ENCODE data around the gene SCGB3A1.

SCGB3A1 gene

GRCh38 chr5:180601591-180602480 is 10.5 kb upstream of the SCGB3A1 start:
- H4K20me1 ChIP-seq (ENCODE audit: insufficient read depth), result no peaks in the 10 kb centered on the region
- no peaks in the 10 kb centered on the region for H3K36me3 ChIP-seq (ENCODE audit: insufficient read depth)
- no peak overlapping the region for H3K4me2 ChIP-seq
- H3K27me3 ChIP-seq (ENCODE audit: insufficient read depth, low read depth), result no peaks in the 10 kb centered on the region; the same call in 1 of the 2 replicates
- no peak overlapping the region for H3K9ac ChIP-seq
- no peak overlapping the region for H3K4me3 ChIP-seq (IDR thresholded peaks at IDR 0.05; ENCODE audit: insufficient read depth, low read depth, low read length)
- H3K27ac ChIP-seq, result no peak overlapping the region
- no peak overlapping the region for H2AFZ ChIP-seq (ENCODE audit: low read depth)
- no peaks in the 10 kb centered on the region for H3K79me2 ChIP-seq (ENCODE audit: insufficient read depth, low read depth)
- no peak for TF ChIP-seq CTCF (conservative IDR thresholded peaks at IDR 0.05; ENCODE audit: low read depth, low read length)
- H3K4me1 ChIP-seq (ENCODE audit: low read depth, poor library complexity, severe bottlenecking), result no peaks in the 10 kb centered on the region

DNA sequence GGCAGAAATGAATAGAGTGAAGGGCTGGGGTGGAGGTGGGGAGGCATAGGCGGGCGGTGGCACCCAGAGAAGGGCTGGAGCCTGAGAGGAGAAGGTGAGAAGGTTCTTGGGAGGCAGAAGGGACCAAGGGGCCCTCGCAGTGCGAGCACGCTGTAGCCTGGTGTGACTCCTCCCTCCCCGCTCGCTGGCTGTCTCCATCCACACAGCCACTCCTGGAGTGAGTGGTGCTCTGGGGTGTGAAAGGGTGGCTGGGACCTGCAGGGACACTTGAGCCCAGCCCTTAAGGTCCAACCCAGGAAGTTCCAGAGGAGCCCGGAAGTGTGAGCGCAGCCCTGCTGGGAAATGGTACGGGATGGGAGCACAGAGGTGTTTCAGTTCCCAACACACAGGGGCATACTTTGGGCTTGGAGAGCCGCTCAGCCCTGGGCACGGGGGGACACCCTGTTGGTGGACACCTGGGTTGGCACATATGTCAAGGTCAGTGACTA is 9.3 kb upstream of the SCGB3A1 start:
- Histone ChIP-seq H4K20me1 (ENCODE audit: insufficient read depth) (no peaks in the 10 kb centered on the region), H2AFZ (ENCODE audit: low read depth) (no peak overlapping the region), H3K9ac (no peak overlapping the region), H3K4me1 (ENCODE audit: low read depth, poor library complexity, severe bottlenecking) (no peaks in the 10 kb centered on the region), H3K4me3 (IDR thresholded peaks at IDR 0.05; ENCODE audit: insufficient read depth, low read depth, low read length) (no peak overlapping the region), H3K36me3 (ENCODE audit: insufficient read depth) (no peaks in the 10 kb centered on the region), H3K27me3 (ENCODE audit: insufficient read depth, low read depth) (no peaks in the 10 kb centered on the region; the same call in 1 of the 2 replicates), H3K4me2 (no peak overlapping the region), H3K27ac (no peak overlapping the region), H3K79me2 (ENCODE audit: insufficient read depth, low read depth) (no peaks in the 10 kb centered on the region)
- TF ChIP-seq CTCF (conservative IDR thresholded peaks at IDR 0.05; ENCODE audit: low read depth, low read length), result no peak

DNA sequence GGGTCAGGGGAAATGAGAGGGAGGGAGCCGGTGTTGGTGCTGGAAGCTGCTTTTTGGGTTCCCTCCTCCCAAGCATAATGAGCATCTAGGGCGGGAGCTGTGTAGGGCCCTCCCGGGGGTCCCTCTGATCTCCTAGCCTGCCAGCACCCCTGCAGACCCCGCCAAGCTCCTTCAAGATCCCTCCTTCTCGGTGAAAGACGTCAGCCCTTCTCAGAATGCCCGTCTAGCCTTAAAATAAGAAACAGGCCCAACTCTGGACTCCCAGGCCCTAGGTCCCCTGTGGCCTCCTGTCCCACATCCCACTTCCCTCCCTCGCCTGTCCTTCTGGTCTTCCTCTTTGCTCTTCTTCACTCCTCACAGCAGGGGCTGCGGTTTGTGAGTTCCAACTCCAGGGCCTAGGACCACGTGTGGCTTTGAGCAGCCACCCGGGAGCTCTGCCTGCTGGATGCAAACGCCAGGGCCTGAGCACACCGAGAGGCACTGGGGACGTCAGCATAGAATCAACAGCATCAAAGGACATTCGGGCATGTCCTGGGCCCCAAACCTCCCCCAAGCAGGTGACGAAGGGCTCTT is 8.8 kb upstream of the SCGB3A1 start:
- no peaks in the 10 kb centered on the region; the same call in 1 of the 2 replicates for H3K27me3 ChIP-seq (ENCODE audit: insufficient read depth, low read depth)

DNA sequence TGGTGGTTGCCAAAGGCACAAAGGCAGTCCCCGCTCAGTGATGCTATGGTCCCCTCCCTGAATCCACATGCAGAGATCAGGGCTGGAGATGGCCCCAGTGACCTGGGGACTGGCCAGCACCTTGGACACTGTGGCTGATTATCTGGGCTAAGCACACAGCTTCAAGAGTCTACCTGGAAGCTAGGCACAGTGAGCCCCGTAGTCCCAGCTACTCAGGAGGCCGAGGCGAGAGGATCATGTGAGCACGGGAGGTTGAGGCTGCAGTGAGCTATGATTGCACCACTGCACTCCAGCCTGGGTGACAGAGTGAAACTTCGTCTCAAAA is 8.3 kb upstream of the SCGB3A1 start:
- Histone ChIP-seq H3K27me3 (ENCODE audit: insufficient read depth, low read depth) (no peaks in the 10 kb centered on the region; the same call in 1 of the 2 replicates), H3K4me3 (IDR thresholded peaks at IDR 0.05; ENCODE audit: insufficient read depth, low read depth, low read length) (no peak overlapping the region), H3K36me3 (ENCODE audit: insufficient read depth) (no peaks in the 10 kb centered on the region), H3K4me1 (ENCODE audit: low read depth, poor library complexity, severe bottlenecking) (no peaks in the 10 kb centered on the region), H3K4me2 (no peak overlapping the region), H3K27ac (no peak overlapping the region), H4K20me1 (ENCODE audit: insufficient read depth) (no peaks in the 10 kb centered on the region), H3K9ac (no peak overlapping the region), H2AFZ (ENCODE audit: low read depth) (no peak overlapping the region), H3K79me2 (ENCODE audit: insufficient read depth, low read depth) (no peaks in the 10 kb centered on the region)
- no peak for TF ChIP-seq CTCF (conservative IDR thresholded peaks at IDR 0.05; ENCODE audit: low read depth, low read length)

More for the DNA sequence above, 8.8 kb upstream of the SCGB3A1 start:
- H3K4me1 ChIP-seq (ENCODE audit: low read depth, poor library complexity, severe bottlenecking), result no peaks in the 10 kb centered on the region
- TF ChIP-seq CTCF (conservative IDR thresholded peaks at IDR 0.05; ENCODE audit: low read depth, low read length), result no peak
- no peaks in the 10 kb centered on the region for H3K79me2 ChIP-seq (ENCODE audit: insufficient read depth, low read depth)
- H3K4me2 ChIP-seq, result no peak overlapping the region
- no peak overlapping the region for H2AFZ ChIP-seq (ENCODE audit: low read depth)
- no peak overlapping the region for H3K9ac ChIP-seq
- H3K4me3 ChIP-seq (IDR thresholded peaks at IDR 0.05; ENCODE audit: insufficient read depth, low read depth, low read length), result no peak overlapping the region
- no peaks in the 10 kb centered on the region for H4K20me1 ChIP-seq (ENCODE audit: insufficient read depth)
- no peak overlapping the region for H3K27ac ChIP-seq
- no peaks in the 10 kb centered on the region for H3K36me3 ChIP-seq (ENCODE audit: insufficient read depth)

Measured in KMS-11 (cell line).